Measurements from ENCODE around the gene DUXA.
"Not testable (repeated sequence)": the region's sequence is repeated elsewhere in the genome, so short reads cannot be mapped to it uniquely, and the experiment has no call there.

Gene DUXA

DNA sequence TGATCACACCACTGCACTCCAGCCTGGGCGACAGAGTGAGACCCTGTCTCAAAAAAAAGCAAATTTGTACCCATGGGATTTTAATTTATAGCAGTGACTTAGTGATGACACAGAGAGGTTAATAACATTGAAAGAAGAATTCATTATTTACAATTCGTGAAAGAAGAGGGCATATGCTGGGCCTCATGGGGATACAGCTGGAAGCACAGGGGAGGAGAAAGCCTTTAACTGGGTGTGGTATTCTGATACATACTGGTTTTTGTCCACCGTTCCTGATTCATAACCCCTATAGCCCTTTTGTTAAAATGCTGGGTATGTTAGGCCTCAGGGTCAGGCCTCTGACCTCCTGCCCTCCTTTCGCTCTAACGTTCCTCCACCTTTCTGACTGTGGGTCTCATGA is 34.9 kb upstream of the DUXA start:
- DNase-seq (ENCODE audit: low read depth in 1 of 2, low spot score in 1 of 2): no peak
- Histone ChIP-seq H3K27me3 (ENCODE audit: insufficient read depth, poor library complexity, severe bottlenecking) (no peaks in the 10 kb centered on the region), H3K4me3 (replicated peaks; ENCODE audit: insufficient read depth, low read length) (no peak overlapping the region), H3K27ac (replicated peaks) (no peak overlapping the region)
- TF ChIP-seq, protein P1, sequence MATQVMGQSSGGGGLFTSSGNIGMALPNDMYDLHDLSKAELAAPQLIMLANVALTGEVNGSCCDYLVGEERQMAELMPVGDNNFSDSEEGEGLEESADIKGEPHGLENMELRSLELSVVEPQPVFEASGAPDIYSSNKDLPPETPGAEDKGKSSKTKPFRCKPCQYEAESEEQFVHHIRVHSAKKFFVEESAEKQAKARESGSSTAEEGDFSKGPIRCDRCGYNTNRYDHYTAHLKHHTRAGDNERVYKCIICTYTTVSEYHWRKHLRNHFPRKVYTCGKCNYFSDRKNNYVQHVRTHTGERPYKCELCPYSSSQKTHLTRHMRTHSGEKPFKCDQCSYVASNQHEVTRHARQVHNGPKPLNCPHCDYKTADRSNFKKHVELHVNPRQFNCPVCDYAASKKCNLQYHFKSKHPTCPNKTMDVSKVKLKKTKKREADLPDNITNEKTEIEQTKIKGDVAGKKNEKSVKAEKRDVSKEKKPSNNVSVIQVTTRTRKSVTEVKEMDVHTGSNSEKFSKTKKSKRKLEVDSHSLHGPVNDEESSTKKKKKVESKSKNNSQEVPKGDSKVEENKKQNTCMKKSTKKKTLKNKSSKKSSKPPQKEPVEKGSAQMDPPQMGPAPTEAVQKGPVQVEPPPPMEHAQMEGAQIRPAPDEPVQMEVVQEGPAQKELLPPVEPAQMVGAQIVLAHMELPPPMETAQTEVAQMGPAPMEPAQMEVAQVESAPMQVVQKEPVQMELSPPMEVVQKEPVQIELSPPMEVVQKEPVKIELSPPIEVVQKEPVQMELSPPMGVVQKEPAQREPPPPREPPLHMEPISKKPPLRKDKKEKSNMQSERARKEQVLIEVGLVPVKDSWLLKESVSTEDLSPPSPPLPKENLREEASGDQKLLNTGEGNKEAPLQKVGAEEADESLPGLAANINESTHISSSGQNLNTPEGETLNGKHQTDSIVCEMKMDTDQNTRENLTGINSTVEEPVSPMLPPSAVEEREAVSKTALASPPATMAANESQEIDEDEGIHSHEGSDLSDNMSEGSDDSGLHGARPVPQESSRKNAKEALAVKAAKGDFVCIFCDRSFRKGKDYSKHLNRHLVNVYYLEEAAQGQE (IDR thresholded peaks at IDR 0.05; ENCODE audit: insufficient replicate concordance, low read depth): no peak
- no peak for TF ChIP-seq GABPA (IDR thresholded peaks at IDR 0.05; ENCODE audit: low read depth)
- no peak for TF ChIP-seq SPI1 (IDR thresholded peaks at IDR 0.05; ENCODE audit: borderline replicate concordance, low read depth)
- no peak for TF ChIP-seq POLR2AphosphoS5 (IDR thresholded peaks at IDR 0.05; ENCODE audit: low read depth)
- TF ChIP-seq, protein P2, sequence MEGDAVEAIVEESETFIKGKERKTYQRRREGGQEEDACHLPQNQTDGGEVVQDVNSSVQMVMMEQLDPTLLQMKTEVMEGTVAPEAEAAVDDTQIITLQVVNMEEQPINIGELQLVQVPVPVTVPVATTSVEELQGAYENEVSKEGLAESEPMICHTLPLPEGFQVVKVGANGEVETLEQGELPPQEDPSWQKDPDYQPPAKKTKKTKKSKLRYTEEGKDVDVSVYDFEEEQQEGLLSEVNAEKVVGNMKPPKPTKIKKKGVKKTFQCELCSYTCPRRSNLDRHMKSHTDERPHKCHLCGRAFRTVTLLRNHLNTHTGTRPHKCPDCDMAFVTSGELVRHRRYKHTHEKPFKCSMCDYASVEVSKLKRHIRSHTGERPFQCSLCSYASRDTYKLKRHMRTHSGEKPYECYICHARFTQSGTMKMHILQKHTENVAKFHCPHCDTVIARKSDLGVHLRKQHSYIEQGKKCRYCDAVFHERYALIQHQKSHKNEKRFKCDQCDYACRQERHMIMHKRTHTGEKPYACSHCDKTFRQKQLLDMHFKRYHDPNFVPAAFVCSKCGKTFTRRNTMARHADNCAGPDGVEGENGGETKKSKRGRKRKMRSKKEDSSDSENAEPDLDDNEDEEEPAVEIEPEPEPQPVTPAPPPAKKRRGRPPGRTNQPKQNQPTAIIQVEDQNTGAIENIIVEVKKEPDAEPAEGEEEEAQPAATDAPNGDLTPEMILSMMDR (IDR thresholded peaks at IDR 0.05; ENCODE audit: insufficient read depth, low read length): no peak

DNA sequence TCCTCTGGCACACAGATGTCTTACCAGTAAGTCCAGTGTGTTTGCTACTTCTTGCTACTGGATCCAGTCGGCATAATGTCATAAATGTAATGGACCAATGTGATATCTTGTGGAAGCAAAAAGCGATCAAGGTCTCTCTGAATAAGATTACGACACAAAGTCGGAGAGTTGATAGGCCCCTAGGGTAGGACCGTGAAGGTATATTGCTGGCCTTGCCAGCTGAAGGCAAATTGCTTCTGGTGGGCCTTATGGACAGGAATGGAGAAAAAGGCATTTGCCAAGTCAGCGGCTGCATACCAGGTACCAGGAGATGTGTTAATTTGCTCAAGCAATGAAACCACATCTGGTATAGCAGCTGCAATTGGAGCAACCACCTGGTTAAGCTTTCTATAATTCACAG is 30.6 kb upstream of the DUXA start:
- H3K27ac ChIP-seq (replicated peaks); H3K4me3 ChIP-seq (replicated peaks; ENCODE audit: insufficient read depth, low read length); DNase-seq (ENCODE audit: low read depth in 1 of 2, low spot score in 1 of 2); H3K27me3 ChIP-seq (ENCODE audit: insufficient read depth, poor library complexity, severe bottlenecking): not testable (repeated sequence)

DNA sequence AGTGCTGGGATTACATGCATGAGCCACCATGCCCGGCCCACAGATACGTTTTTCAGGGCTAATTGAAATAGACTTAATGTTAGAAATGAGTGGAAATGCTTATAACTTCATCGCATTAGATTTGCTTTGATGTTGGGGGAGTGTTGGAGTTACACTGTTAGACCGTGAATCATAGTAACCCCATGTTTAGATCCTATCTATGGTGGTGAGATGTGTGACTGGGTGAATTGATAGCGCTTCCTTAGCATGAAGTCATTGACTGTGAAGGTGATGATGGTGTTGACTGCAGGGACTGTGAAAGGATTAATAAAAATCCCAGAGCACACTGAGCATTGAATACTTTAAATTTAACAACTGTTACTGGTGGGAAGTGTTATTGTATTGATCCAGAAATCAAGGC is 25.7 kb upstream of the DUXA start:
- Histone ChIP-seq H3K27ac (replicated peaks) (no peak overlapping the region), H3K4me3 (replicated peaks; ENCODE audit: insufficient read depth, low read length) (no peak overlapping the region), H3K27me3 (ENCODE audit: insufficient read depth, poor library complexity, severe bottlenecking) (no peaks in the 10 kb centered on the region)
- TF ChIP-seq, protein P2 (IDR thresholded peaks at IDR 0.05; ENCODE audit: insufficient read depth, low read length): no peak
- DNase-seq (ENCODE audit: low read depth in 1 of 2, low spot score in 1 of 2): no peak

DNA sequence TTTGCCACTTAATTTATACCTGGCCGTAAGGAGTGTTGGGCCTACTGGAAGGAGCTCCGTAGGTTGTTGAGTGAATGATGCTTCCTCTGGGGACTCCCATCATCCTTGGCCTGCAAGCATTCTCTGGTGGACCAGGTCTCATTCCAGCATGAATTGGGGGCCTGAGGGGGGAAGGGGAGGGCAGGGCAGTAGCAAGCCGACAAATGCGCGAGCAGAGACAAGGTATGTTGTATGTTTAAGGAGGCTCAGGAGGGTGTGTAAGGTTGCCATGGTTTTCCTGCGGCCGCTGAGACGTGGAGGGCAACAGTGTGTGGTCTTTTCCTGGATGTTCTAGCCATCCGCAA is 24.8 kb upstream of the DUXA start:
- TF ChIP-seq, protein P1 (IDR thresholded peaks at IDR 0.05; ENCODE audit: insufficient replicate concordance, low read depth): no peak
- TF ChIP-seq, protein P2 (IDR thresholded peaks at IDR 0.05; ENCODE audit: insufficient read depth, low read length): no peak
- TF ChIP-seq POLR2AphosphoS5 (IDR thresholded peaks at IDR 0.05; ENCODE audit: low read depth): no peak
- TF ChIP-seq GABPA (IDR thresholded peaks at IDR 0.05; ENCODE audit: low read depth): no peak
- TF ChIP-seq SPI1 (IDR thresholded peaks at IDR 0.05; ENCODE audit: borderline replicate concordance, low read depth): no peak
- Histone ChIP-seq H3K27ac (replicated peaks) (peak overlapping the region; percentile 93), H3K4me3 (replicated peaks; ENCODE audit: insufficient read depth, low read length) (peak overlapping the region; percentile 96), H3K27me3 (ENCODE audit: insufficient read depth, poor library complexity, severe bottlenecking) (no peaks in the 10 kb centered on the region)
- DNase-seq (ENCODE audit: low read depth in 1 of 2, low spot score in 1 of 2): no peak
